A549 treated with Hydrocortisone at 1 μM for 4 hours (cell line): ENCODE data around the gene EEF1G. TPM values are rescaled to one million over a fixed set of nuclear protein-coding genes. Genes with fewer than 3 reads are reported as not detected.

Experiments used
- total RNA-seq: library from RNA; stranded (reverse); fragments of 200-300 nt; extraction: Qiagen RNA extraction; gene quantifications from 5 replicates; pipeline ENCODE4 v1.2.3, GENCODE V29; 2022

Gene EEF1G
- total RNA-seq: 1,875 to 2,021 TPM (median 1,992 TPM) in 5 replicates

GRCh38 chr11:62573592-62574362 is at the start of gene EEF1G:
Gene EEF1G (minus strand): TSS chr11:62573891. CDS start chr11:62573842, 49 bp downstream.

GRCh38 chr11:62621567-62622470 is 48.1 kb upstream of the EEF1G start, which contains the start of gene B3GAT3:
Gene B3GAT3 (minus strand): TSS chr11:62621986. CDS start chr11:62621947, 39 bp downstream.

GRCh38 chr11:62612366-62613290 is 38.9 kb upstream of the EEF1G start, which contains the start of the genes EML3 and ROM1:
Gene EML3 (minus strand): TSS chr11:62612775. CDS start chr11:62612457, 318 bp downstream.
Gene ROM1 (plus strand): TSS chr11:62613257. CDS start chr11:62613282, 25 bp downstream.

GRCh38 chr11:62601372-62602140 is 27.9 kb upstream of the EEF1G start, which contains the start of gene MTA2:
Gene MTA2 (minus strand): TSS chr11:62601865. CDS start chr11:62601450, 415 bp downstream.

GRCh38 chr11:62591448-62592145 is 17.9 kb upstream of the EEF1G start, which contains the start of gene TUT1:
Gene TUT1 (minus strand): TSS chr11:62591523. CDS start chr11:62591485, 38 bp downstream.

GRCh38 chr11:62546244-62546928 is 27.3 kb downstream of the EEF1G start, which contains the start of gene AHNAK:
Gene AHNAK (minus strand): TSS chr11:62546806. CDS start chr11:62536098, 10,708 bp downstream.

Other genes with a start within 250 kb of the EEF1G start
- gene ASRGL1, start 236.4 kb downstream of the EEF1G start, total RNA-seq: 9.2 to 13.4 TPM (median 12.2 TPM) in 5 replicates
- gene SCGB1A1, start 154.9 kb downstream of the EEF1G start, total RNA-seq: not detected in 5 replicates
- 308 to 468 TPM (median 395 TPM) in 5 replicates for gene AHNAK, start 27.1 kb downstream of the EEF1G start, total RNA-seq
- 15.8 to 17.4 TPM (median 16.7 TPM) in 5 replicates for gene TUT1, start 17.6 kb upstream of the EEF1G start, total RNA-seq
- 84.4 to 102 TPM (median 85.9 TPM) in 5 replicates for gene MTA2, start 28.0 kb upstream of the EEF1G start, total RNA-seq
- gene EML3, start 38.9 kb upstream of the EEF1G start, total RNA-seq: 19.0 to 23.2 TPM (median 21.8 TPM) in 5 replicates
- gene ROM1, start 39.4 kb upstream of the EEF1G start, total RNA-seq: 3.5 to 4.7 TPM (median 4.4 TPM) in 5 replicates
- gene B3GAT3, start 48.1 kb upstream of the EEF1G start, total RNA-seq: 45.9 to 56.9 TPM (median 52.4 TPM) in 5 replicates
- gene GANAB, start 72.7 kb upstream of the EEF1G start, total RNA-seq: 243 to 305 TPM (median 258 TPM) in 5 replicates
- gene INTS5, start 79.4 kb upstream of the EEF1G start, total RNA-seq: 20.6 to 22.8 TPM (median 21.6 TPM) in 5 replicates
- 115 to 147 TPM (median 128 TPM) in 5 replicates for gene C11orf98, start 91.3 kb upstream of the EEF1G start, total RNA-seq
- gene CSKMT, start 91.4 kb upstream of the EEF1G start, total RNA-seq: 8.2 to 15.6 TPM (median 12.8 TPM) in 5 replicates
- 22.5 to 36.2 TPM (median 32.9 TPM) in 5 replicates for gene UQCC3, start 97.8 kb upstream of the EEF1G start, total RNA-seq
- gene LBHD1, start 98.4 kb upstream of the EEF1G start, total RNA-seq: 3.9 to 5.5 TPM (median 5.2 TPM) in 5 replicates
- gene UBXN1, start 105.2 kb upstream of the EEF1G start, total RNA-seq: 106 to 120 TPM (median 114 TPM) in 5 replicates
- 0.07 to 0.13 TPM (median 0.11 TPM) in 4 of 5 replicates, not detected in the other for gene LRRN4CL, start 115.6 kb upstream of the EEF1G start, total RNA-seq
- gene BSCL2, start 133.5 kb upstream of the EEF1G start, total RNA-seq: 63.8 to 87.2 TPM (median 72.5 TPM) in 5 replicates
- gene GNG3, start 133.8 kb upstream of the EEF1G start, total RNA-seq: not detected in 5 replicates
- gene HNRNPUL2, start 153.6 kb upstream of the EEF1G start, total RNA-seq: 38.5 to 50.6 TPM (median 40.7 TPM) in 5 replicates
- gene TTC9C, start 154.6 kb upstream of the EEF1G start, total RNA-seq: 29.2 to 32.7 TPM (median 31.6 TPM) in 5 replicates
- 1.0 to 1.6 TPM (median 1.5 TPM) in 5 replicates for gene ZBTB3, start 180.3 kb upstream of the EEF1G start, total RNA-seq
- gene POLR2G, start 187.7 kb upstream of the EEF1G start, total RNA-seq: 156 to 190 TPM (median 177 TPM) in 5 replicates
- gene TAF6L, start 197.5 kb upstream of the EEF1G start, total RNA-seq: 12.6 to 15.2 TPM (median 13.6 TPM) in 5 replicates
- gene TMEM179B, start 213.5 kb upstream of the EEF1G start, total RNA-seq: 64.4 to 93.7 TPM (median 85.8 TPM) in 5 replicates
- gene TMEM223, start 218.1 kb upstream of the EEF1G start, total RNA-seq: 20.1 to 29.2 TPM (median 26.5 TPM) in 5 replicates
- gene NXF1, start 231.5 kb upstream of the EEF1G start, total RNA-seq: 47.7 to 51.9 TPM (median 49.5 TPM) in 5 replicates